Measurements from ENCODE around the gene RUFY1. TPM values are rescaled to one million over a fixed set of nuclear protein-coding genes. Genes with fewer than 3 reads are reported as not detected.

RUFY1 gene
- total and polyA plus RNA-seq, 2 experiments from 2014 or later, result 25.1 to 33.6 TPM

DNA sequence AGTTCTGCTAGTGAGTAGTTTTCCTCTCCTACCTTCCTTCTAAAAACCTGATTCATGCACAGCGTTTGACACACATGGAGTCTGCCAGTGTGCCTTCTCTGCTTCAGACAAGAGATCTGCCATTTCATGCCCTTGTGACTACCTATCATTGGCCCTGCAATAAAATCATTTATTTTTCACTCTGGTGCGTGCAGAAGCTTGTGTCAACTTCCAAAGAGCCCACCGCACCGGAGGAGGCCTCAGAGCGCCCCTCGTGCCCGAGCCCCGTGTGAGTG is 59.4 kb downstream of the RUFY1 start:
- TF ChIP-seq, protein P1, sequence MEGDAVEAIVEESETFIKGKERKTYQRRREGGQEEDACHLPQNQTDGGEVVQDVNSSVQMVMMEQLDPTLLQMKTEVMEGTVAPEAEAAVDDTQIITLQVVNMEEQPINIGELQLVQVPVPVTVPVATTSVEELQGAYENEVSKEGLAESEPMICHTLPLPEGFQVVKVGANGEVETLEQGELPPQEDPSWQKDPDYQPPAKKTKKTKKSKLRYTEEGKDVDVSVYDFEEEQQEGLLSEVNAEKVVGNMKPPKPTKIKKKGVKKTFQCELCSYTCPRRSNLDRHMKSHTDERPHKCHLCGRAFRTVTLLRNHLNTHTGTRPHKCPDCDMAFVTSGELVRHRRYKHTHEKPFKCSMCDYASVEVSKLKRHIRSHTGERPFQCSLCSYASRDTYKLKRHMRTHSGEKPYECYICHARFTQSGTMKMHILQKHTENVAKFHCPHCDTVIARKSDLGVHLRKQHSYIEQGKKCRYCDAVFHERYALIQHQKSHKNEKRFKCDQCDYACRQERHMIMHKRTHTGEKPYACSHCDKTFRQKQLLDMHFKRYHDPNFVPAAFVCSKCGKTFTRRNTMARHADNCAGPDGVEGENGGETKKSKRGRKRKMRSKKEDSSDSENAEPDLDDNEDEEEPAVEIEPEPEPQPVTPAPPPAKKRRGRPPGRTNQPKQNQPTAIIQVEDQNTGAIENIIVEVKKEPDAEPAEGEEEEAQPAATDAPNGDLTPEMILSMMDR (IDR thresholded peaks at IDR 0.05; ENCODE audit: low read depth, low read length), result no peak
- no peak overlapping the region for H3K4me3 ChIP-seq
- H3K9me3 ChIP-seq (ENCODE audit: low read depth), result no peaks in the 10 kb centered on the region
- DNase-seq (ENCODE audit: low read depth in 1 of 2, low spot score in 1 of 2), result no peak
- H3K27me3 ChIP-seq, result no peaks in the 10 kb centered on the region
- peak overlapping the region; percentile 80 for H3K27ac ChIP-seq
- peaks cover 46% of the 10 kb centered on the region for H3K36me3 ChIP-seq
- H3K4me1 ChIP-seq (ENCODE audit: low read depth), result no peaks in the 10 kb centered on the region

DNA sequence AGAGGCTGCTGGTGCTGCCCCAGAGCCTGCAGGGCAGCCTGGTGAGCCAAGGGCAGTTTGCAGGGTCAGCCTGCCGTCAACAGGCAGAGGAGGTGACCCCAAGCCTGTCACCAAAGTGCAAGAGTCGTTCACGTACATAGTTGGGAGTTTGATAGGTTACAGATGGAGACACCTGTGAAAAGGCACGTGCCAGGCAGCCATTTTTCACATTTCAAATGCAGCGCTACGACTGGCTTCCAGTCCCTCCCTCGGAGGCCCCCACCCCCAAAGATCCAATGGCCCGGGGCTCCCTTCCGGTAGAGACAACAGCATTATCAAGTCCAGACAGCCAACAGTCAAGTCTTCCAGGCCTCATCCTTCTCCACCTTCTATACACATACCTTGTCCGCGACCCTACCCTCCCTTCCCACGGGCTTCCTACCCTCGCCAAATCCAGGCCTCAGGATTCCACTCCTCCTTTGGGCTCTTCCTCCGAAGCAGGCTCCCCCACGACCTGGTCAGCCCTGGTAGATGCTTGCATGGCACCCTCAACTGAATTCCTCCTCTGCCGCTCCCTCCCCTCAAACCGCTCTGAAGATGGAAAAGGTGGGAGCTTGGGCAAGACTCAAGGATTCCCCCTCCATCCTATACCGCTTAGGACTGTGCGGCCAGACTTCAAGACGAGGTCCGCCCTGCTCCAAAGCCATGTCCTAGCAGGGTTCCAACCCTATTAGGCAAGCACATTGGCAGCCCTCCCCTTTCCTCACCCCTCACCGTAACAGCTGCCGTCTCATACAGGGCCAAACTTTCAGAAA is 60.0 kb downstream of the RUFY1 start:
- no peaks in the 10 kb centered on the region for H3K4me1 ChIP-seq (ENCODE audit: low read depth)
- peak overlapping the region; percentile 80 for H3K27ac ChIP-seq
- no peaks in the 10 kb centered on the region for H3K27me3 ChIP-seq
- H3K36me3 ChIP-seq, result peaks cover 52% of the 10 kb centered on the region
- TF ChIP-seq, protein P1 (IDR thresholded peaks at IDR 0.05; ENCODE audit: low read depth, low read length), result no peak
- DNase-seq (ENCODE audit: low read depth in 1 of 2, low spot score in 1 of 2), result no peak
- no peaks in the 10 kb centered on the region for H3K9me3 ChIP-seq (ENCODE audit: low read depth)
- no peak overlapping the region for H3K4me3 ChIP-seq

DNA sequence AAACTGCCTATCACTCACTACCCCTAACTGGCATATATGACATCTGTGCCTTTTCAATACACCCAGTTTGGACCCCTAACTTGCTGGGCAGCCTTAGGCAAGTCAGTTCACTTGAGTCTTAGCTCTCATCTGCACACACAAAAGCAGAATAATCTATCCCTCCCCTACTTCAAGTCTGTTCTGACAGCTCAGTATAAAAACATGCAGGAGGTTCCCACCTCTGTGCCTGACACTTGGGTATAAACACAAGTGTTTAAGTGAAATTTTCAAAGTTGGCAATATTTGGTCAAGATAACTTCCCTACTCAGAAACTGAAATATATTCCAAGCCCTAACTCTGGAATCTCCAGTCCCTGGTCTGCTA is 60.5 kb downstream of the RUFY1 start:
- no peak for DNase-seq (ENCODE audit: low read depth in 1 of 2, low spot score in 1 of 2)
- H3K9me3 ChIP-seq (ENCODE audit: low read depth), result no peaks in the 10 kb centered on the region
- H3K27me3 ChIP-seq, result no peaks in the 10 kb centered on the region
- H3K36me3 ChIP-seq, result peaks cover 57% of the 10 kb centered on the region
- peak overlapping the region; percentile 80 for H3K27ac ChIP-seq
- TF ChIP-seq, protein P1 (IDR thresholded peaks at IDR 0.05; ENCODE audit: low read depth, low read length), result no peak
- no peak overlapping the region for H3K4me3 ChIP-seq
- H3K4me1 ChIP-seq (ENCODE audit: low read depth), result no peaks in the 10 kb centered on the region

DNA sequence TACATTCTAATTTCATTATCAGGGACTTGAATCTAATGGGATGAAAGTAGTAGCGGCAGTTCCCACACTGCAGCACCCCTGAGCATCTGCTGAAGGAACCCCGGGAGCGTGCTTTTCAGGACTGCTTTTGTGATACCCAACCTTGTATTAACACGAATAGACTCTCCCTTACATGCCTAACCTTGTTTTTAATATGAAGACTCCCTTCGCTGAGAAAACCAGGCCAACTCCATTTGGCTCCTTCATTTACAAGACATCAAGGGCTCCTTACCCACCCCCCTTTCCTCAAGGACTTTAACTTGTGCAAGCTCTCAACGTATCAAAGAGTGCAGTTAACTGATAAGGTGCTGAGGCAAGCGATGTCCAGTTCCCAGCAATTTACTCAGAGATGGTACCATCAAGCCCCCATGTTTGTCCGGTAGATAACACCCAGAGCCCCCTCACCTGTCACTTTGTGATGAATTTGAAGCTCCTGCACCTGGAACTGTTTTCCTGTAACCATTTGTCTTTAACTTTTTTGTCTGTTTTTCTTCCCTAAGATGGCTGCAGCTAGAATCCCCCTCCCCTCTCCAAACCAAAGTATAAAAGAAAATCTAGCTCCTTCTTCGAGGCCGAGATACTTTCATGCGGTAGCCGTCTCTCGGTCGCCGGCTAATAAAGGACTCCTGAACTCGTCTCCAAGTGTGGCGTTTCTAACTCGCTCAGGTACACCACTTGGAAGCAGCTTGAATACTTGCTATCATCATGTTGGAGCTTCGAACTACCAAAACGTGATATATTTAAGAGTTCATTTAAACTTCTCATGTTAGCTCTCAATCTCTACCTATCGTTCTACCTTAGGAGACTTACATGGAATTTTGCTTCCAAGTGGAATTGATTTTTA is 62.5 kb downstream of the RUFY1 start:
- Histone ChIP-seq H3K27me3 (no peaks in the 10 kb centered on the region), H3K4me3 (no peak overlapping the region), H3K4me1 (ENCODE audit: low read depth) (no peaks in the 10 kb centered on the region), H3K27ac (peak overlapping the region; percentile 57), H3K9me3 (ENCODE audit: low read depth) (no peaks in the 10 kb centered on the region), H3K36me3 (peaks cover 77% of the 10 kb centered on the region)
- TF ChIP-seq, protein P1 (IDR thresholded peaks at IDR 0.05; ENCODE audit: low read depth, low read length), result no peak
- DNase-seq (ENCODE audit: low read depth in 1 of 2, low spot score in 1 of 2), result no peak

DNA sequence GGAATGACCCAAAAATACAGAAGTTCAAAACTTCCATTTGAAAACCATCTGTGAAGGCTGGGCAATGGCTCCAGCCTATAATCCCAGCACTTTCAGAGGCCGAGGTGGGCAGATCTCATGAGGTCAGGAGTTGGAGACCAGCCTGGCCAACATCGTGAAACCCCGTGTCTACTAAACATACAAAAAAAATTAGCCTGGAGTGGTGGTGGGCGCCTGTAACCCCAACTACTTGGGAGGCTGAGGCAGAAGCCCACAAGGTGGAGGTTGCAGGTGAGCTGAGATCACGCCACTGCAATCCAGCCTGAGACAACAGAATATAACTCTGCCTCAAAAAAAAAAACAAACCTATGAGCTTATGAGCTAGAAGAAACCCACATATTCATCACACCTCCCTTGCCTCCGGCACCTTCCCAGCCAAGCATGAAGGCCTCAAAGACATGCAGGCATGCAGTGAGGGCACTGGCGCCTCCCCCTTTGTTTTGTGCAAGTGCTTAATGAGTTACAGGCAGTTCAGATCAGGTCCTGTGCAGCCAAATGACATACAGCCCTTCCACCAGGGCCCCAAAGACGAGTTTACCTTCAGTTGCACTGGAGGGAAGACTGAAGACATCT is 63.2 kb downstream of the RUFY1 start:
- Histone ChIP-seq H3K27ac (peak overlapping the region; percentile 24), H3K36me3 (peaks cover 84% of the 10 kb centered on the region)

More for the DNA sequence above, 63.2 kb downstream of the RUFY1 start:
- Histone ChIP-seq H3K4me1 (ENCODE audit: low read depth) (no peaks in the 10 kb centered on the region), H3K4me3 (no peak overlapping the region), H3K9me3 (ENCODE audit: low read depth) (no peaks in the 10 kb centered on the region), H3K27me3 (no peaks in the 10 kb centered on the region)
- DNase-seq (ENCODE audit: low read depth in 1 of 2, low spot score in 1 of 2), result no peak
- TF ChIP-seq, protein P1 (IDR thresholded peaks at IDR 0.05; ENCODE audit: low read depth, low read length), result no peak

Data from cardiac muscle cell (in vitro differentiated cells and primary cell).